Panc1 (cell line): ENCODE results near the gene ZIC2. TPM values are rescaled to one million over a fixed set of nuclear protein-coding genes. Genes with fewer than 3 reads are reported as not detected.

Experiments used
- ATAC-seq: fragments of 200-7000 bp; cut with Tn5 transposase; 2 replicates; pipeline ENCODE4 v1.9.1; 2020; ENCODE audit warnings: mild to moderate bottlenecking, moderate library complexity
- BruUV-seq: library from RNA; stranded (reverse); fragments of 400-500 nt; replicated peaks from 2 replicates; lab custom pipeline; 2021; lab: Mats Ljungman, UMichigan
- CTCF ChIA-PET: fragments of 300-600 bp; sonication (Branson Sonifier 250); formaldehyde crosslinking; loops from one replicate; lab custom pipeline; 2022; ENCODE audit warnings: antibody characterized with exemption; lab: Charles Lee
- POLR2A ChIA-PET: fragments of 300-600 bp; sonication (Branson Sonifier 250); formaldehyde crosslinking; loops from one replicate; lab custom pipeline; 2022; ENCODE audit warnings: antibody characterized with exemption; lab: Charles Lee
- DNase-seq: peaks from one replicate; pipeline ENCODE4 v3.0.0-alpha.2; 2010; ENCODE audit warnings: low read depth, low spot score
- H3K27ac ChIP-seq: 2 replicates; pipeline ENCODE4 v1.5.1; 2011; ENCODE audit warnings: mild to moderate bottlenecking, low read length, inconsistent platforms
- H3K27me3 ChIP-seq: fragments of 200-500 bp; sonication (Bioruptor generic); 2 replicates; pipeline ENCODE4 v1.6.0; 2014; ENCODE audit warnings: low read length, inconsistent platforms; ENCODE audit not compliant: control insufficient read depth, insufficient read depth
- H3K36me3 ChIP-seq: fragments of 200-500 bp; sonication (Bioruptor generic); 2 replicates; pipeline ENCODE4 v1.5.1; 2014; ENCODE audit warnings: inconsistent platforms, mild to moderate bottlenecking, low read length, moderate library complexity; ENCODE audit not compliant: control insufficient read depth, insufficient read depth
- H3K4me1 ChIP-seq: 2 replicates; pipeline ENCODE4 v1.5.1; 2011; ENCODE audit warnings: inconsistent platforms, mild to moderate bottlenecking, low read length, moderate library complexity; ENCODE audit not compliant: control insufficient read depth, insufficient read depth
- H3K4me3 ChIP-seq, 2 experiments: 2 replicates each; pipeline ENCODE4 v1.5.1; 2011 to 2012; ENCODE audit warnings: low read depth in 2 of 2, low read length in 2 of 2, mild to moderate bottlenecking in 2 of 2, inconsistent platforms in 1 of 2, moderate library complexity in 1 of 2
- H3K9me3 ChIP-seq: fragments of 200-500 bp; sonication (Bioruptor generic); 2 replicates; pipeline ENCODE4 v1.5.1; 2014; ENCODE audit warnings: low read depth, mild to moderate bottlenecking, inconsistent platforms, low read length, moderate library complexity; ENCODE audit not compliant: control insufficient read depth, insufficient read depth
- POLR2AphosphoS5 ChIP-seq: IDR thresholded peaks from 2 replicates; pipeline ENCODE4 v1.6.1; 2012; ENCODE audit warnings: mild to moderate bottlenecking, low read depth, low read length, moderate library complexity
- SIN3A ChIP-seq: IDR thresholded peaks from 2 replicates; pipeline ENCODE4 v1.6.1; 2012; ENCODE audit warnings: low read depth, mild to moderate bottlenecking, low read length, moderate library complexity, borderline replicate concordance; ENCODE audit not compliant: insufficient read depth
- TCF7L2 ChIP-seq: IDR thresholded peaks from 2 replicates; pipeline ENCODE4 v1.6.1; 2011; ENCODE audit warnings: mild to moderate bottlenecking, low read depth, low read length, inconsistent platforms
- in situ Hi-C: cut with HindIII; loops from 2 replicates; pipeline ENCODE4 v1.10.0; 2016; ENCODE audit warnings: low sequenced_read_pairs, low pct_unique_long_range_greater_than_20kb
- intact Hi-C: fragments of 100-400 bp; cut with micrococcal nuclease; formaldehyde crosslinking; loops from one replicate; pipeline ENCODE4 v1.10.0; 2022; ENCODE audit not compliant: unreplicated experiment
- total RNA-seq: library from RNA; stranded (reverse); gene quantifications from one replicate; pipeline ENCODE4 v1.2.1, GENCODE V29; 2021; ENCODE audit not compliant: unreplicated experiment
- TF ChIP-seq, protein P1 (sequence below): fragments of 450-650 bp; IDR thresholded peaks from 2 replicates; pipeline ENCODE4 v1.5.1; 2017; ENCODE audit warnings: mild to moderate bottlenecking
- TF ChIP-seq, protein P2 (sequence below), 2 experiments: IDR thresholded peaks; 2 replicates each; pipeline ENCODE4 v1.6.1; 2011 to 2012; ENCODE audit warnings: low read depth in 2 of 2, control low read depth in 1 of 2, low read length in 1 of 2, mild to moderate bottlenecking in 1 of 2, moderate library complexity in 1 of 2; ENCODE audit not compliant: insufficient read depth in 1 of 2

The ZIC2 gene
- total RNA-seq, 1 experiment from 2014 or later, result 54.5 TPM

DNA sequence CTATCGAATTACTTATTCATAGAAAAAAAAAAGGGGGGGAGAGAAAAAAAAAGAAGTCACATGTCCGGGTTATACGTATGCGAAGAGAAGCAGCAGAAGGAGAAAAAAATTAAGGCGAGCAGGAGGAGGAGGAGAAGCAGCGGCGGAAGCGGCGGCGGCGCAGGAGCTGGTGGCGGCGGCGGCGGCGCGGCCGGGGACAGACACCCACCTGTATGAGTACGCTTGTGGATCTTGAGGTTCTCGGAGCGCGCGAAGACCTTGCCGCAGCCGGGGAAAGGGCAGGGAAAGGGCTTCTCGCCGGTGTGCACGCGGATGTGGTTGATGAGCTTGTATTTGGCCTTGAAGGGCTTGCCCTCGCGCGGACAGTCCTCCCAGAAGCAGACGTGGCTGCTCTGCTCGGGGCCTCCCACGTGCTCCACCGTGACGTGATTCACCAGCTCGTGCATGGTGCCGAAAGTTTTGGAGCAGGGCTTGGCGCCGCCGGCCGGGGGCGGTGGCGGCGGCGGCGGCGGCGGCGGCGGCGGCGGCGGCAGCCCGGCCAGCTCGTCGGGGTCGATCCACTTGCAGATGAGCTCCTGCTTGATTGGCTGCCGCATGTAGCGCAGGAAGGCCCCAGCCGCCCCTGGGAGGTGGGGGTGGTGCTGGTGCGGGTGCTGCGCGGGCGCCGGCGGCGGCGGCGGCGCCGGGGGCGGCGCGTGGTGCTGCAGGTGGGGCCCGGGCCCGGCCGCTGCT, 11.5 kb upstream of the ZIC2 start:
- in situ Hi-C loops (no loop called here), intact Hi-C loops (loop anchor here (5.0 kb wide), 2 partner anchors 53 to 313 kb away; no protein-coding TSS in a partner anchor)
- Histone ChIP-seq H3K4me1 (peaks cover 16% of the 10 kb centered on the region), H3K4me3 (peak overlapping the region; percentile 59 to 69), H3K9me3 (no peaks in the 10 kb centered on the region), H3K27ac (peak overlapping the region; percentile 95), H3K27me3 (no peaks in the 10 kb centered on the region), H3K36me3 (no peaks in the 10 kb centered on the region; the same call in 1 of the 2 replicates)
- ATAC-seq (peak; percentile 83), DNase-seq (no peak)
- TF ChIP-seq TCF7L2 (no peak), SIN3A (no peak), POLR2AphosphoS5 (no peak)
- TF ChIP-seq, protein P1, sequence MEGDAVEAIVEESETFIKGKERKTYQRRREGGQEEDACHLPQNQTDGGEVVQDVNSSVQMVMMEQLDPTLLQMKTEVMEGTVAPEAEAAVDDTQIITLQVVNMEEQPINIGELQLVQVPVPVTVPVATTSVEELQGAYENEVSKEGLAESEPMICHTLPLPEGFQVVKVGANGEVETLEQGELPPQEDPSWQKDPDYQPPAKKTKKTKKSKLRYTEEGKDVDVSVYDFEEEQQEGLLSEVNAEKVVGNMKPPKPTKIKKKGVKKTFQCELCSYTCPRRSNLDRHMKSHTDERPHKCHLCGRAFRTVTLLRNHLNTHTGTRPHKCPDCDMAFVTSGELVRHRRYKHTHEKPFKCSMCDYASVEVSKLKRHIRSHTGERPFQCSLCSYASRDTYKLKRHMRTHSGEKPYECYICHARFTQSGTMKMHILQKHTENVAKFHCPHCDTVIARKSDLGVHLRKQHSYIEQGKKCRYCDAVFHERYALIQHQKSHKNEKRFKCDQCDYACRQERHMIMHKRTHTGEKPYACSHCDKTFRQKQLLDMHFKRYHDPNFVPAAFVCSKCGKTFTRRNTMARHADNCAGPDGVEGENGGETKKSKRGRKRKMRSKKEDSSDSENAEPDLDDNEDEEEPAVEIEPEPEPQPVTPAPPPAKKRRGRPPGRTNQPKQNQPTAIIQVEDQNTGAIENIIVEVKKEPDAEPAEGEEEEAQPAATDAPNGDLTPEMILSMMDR, result no peak
- TF ChIP-seq, protein P2, sequence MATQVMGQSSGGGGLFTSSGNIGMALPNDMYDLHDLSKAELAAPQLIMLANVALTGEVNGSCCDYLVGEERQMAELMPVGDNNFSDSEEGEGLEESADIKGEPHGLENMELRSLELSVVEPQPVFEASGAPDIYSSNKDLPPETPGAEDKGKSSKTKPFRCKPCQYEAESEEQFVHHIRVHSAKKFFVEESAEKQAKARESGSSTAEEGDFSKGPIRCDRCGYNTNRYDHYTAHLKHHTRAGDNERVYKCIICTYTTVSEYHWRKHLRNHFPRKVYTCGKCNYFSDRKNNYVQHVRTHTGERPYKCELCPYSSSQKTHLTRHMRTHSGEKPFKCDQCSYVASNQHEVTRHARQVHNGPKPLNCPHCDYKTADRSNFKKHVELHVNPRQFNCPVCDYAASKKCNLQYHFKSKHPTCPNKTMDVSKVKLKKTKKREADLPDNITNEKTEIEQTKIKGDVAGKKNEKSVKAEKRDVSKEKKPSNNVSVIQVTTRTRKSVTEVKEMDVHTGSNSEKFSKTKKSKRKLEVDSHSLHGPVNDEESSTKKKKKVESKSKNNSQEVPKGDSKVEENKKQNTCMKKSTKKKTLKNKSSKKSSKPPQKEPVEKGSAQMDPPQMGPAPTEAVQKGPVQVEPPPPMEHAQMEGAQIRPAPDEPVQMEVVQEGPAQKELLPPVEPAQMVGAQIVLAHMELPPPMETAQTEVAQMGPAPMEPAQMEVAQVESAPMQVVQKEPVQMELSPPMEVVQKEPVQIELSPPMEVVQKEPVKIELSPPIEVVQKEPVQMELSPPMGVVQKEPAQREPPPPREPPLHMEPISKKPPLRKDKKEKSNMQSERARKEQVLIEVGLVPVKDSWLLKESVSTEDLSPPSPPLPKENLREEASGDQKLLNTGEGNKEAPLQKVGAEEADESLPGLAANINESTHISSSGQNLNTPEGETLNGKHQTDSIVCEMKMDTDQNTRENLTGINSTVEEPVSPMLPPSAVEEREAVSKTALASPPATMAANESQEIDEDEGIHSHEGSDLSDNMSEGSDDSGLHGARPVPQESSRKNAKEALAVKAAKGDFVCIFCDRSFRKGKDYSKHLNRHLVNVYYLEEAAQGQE (IDR thresholded peaks at IDR 0.05; ENCODE audit: insufficient read depth in 1 of 2, low read depth in 2 of 2, low read length in 1 of 2), result no peak
- CTCF ChIA-PET, result no interaction called here
- no TSS peak for BruUV-seq
- POLR2A ChIA-PET, result interaction anchor here (0.7 kb wide), 1 partner anchor 100 kb away, joined by 4 read pairs; no protein-coding TSS in a partner anchor

DNA sequence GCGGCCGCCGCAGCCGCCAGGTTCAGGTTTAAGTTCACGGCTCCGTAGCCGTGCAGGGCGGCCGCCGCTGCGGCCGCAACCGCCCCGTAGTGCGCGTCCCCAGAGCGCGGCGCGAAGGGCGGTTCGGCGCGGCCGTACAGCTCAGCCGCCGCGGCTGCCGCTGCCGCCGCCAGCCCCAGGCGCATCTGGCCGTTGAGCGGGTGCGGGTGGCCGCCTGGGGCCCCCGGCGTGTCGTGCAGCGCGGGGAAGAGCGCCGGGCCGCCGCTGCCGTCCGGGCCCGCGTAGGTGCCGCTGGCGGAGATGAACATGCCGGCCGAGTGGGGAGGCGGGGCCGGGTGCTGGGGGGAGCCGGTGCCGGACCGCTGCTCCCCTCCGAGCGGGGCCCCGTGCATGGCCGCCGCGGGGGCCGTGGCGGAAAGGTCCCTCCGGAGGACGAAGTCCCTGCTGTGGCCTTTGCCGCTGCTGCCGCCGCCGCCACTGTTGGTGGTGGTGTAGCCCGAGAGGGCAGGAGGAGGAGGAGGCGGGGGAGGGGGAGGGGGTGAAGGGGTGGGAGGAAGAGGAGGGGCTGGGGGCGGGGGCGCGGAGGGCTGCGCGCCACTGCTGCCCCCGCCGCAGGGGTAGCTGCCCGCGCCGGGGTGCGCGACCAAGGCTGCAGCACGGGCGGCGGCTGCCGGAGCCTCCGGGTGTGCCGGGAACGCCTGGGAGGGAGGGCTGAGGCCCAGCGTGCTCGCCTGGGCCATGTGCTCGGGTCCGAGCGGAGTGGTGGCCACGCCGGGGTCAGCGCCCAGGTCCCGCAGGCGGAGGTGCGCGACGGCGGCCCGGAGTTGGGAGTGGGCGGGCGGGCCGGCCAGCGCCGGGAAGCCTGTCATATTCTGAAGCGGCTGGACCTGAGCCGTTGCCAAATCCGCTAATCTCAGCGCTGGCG, 10.7 kb upstream of the ZIC2 start:
- no TSS peak for BruUV-seq
- H3K36me3 ChIP-seq, result no peaks in the 10 kb centered on the region; the same call in 1 of the 2 replicates
- intact Hi-C loops, result no loop called here
- TF ChIP-seq POLR2AphosphoS5 (0 out of 2 replicates have a peak, but pooled peaks have one; percentile 21), TCF7L2 (no peak)
- TF ChIP-seq, protein P1, result no peak
- ATAC-seq (peak; percentile 49), DNase-seq (no peak)
- ChIA-PET POLR2A (no interaction called here), CTCF (no interaction called here)
- no peaks in the 10 kb centered on the region for H3K27me3 ChIP-seq
- H3K27ac ChIP-seq, result peak overlapping the region; percentile 66
- peaks cover 15% of the 10 kb centered on the region for H3K4me1 ChIP-seq
- H3K4me3 ChIP-seq, result peak overlapping the region; percentile 44 to 45
- no peaks in the 10 kb centered on the region for H3K9me3 ChIP-seq
- in situ Hi-C loops, result no loop called here
